ENCODE results near the gene KLHL40. TPM values are rescaled to one million over a fixed set of nuclear protein-coding genes. Genes with fewer than 3 reads are reported as not detected.

Gene KLHL40
- total and polyA plus RNA-seq, 10 of the 15 experiments (the other 5 are each of a cell fraction or from before 2014, with no cell fraction given): not detected

GRCh38 chr3:42712688-42713372 lies 27.5 kb downstream of the KLHL40 start (continued):
- no peak for TF ChIP-seq REST (IDR thresholded peaks at IDR 0.05; ENCODE audit: low read depth, low read length)

GRCh38 chr3:42713747-42714146 lies 28.4 kb downstream of the KLHL40 start:
- BruUV-seq (replicated peaks): no TSS peak
- POLR2A ChIA-PET: no interaction called here
- CTCF ChIA-PET: interaction anchor here (0.7 kb wide), 1 partner anchor 118 kb away, joined by 5 read pairs; no protein-coding TSS in a partner anchor
- intact Hi-C loops (cut with micrococcal nuclease; ENCODE audit: unreplicated experiment): no loop called here
- FAIRE-seq: no peak
- SMC1A ChIA-PET (ENCODE audit: uncharacterized antibody, unreplicated experiment): no interaction called here
- 46% methylated on average over 2 of the region's 2 CpGs for WGBS (ENCODE audit: insufficient coverage, insufficient replicate concordance, low lambda C conversion rate, missing lambda C conversion rate)
- H3K9ac ChIP-seq (ENCODE audit: control insufficient read depth, insufficient read depth, low read length): no peak overlapping the region
- H2AFZ ChIP-seq (ENCODE audit: control insufficient read depth, low read depth, low read length): no peak overlapping the region
- no peaks in the 10 kb centered on the region for H3K36me3 ChIP-seq (ENCODE audit: control insufficient read depth in 2 of 2, insufficient read depth in 2 of 2, low read length in 1 of 2)
- DNase-seq (ENCODE audit: low read depth, low spot score): no peak
- RAD21 ChIA-PET (ENCODE audit: unreplicated experiment): no interaction called here
- no peaks in the 10 kb centered on the region for H3K4me1 ChIP-seq (ENCODE audit: control insufficient read depth, insufficient read depth, low read length)
- TF ChIP-seq ETV6 (conservative IDR thresholded peaks at IDR 0.05 in 1 of 2, IDR thresholded peaks at IDR 0.05 in 1 of 2; ENCODE audit: borderline replicate concordance in 1 of 2, low read depth in 1 of 2) (no peak), PRDM15 (CRISPR knock-in tag; IDR thresholded peaks at IDR 0.05) (no peak)
- H4K20me1 ChIP-seq (ENCODE audit: control insufficient read depth, insufficient read depth): no peaks in the 10 kb centered on the region
- no peaks in the 10 kb centered on the region; a peak in 3 of 4 replicates for H3K27me3 ChIP-seq (replicated peaks in 1 of 2; ENCODE audit: control insufficient read depth in 2 of 2, insufficient read depth in 2 of 2, low read length in 1 of 2)
- no peak overlapping the region for H3K4me3 ChIP-seq
- H3K4me2 ChIP-seq (ENCODE audit: control insufficient read depth, insufficient read depth): no peak overlapping the region
- no peak for ATAC-seq
- no peak overlapping the region for H3K27ac ChIP-seq (ENCODE audit: control insufficient read depth, insufficient read depth)
- H3K9me3 ChIP-seq (replicated peaks; ENCODE audit: control insufficient read depth, insufficient read depth, low read length): no peaks in the 10 kb centered on the region
- in situ Hi-C loops (cut with MboI): no loop called here
- no peaks in the 10 kb centered on the region for H3K79me2 ChIP-seq (ENCODE audit: control insufficient read depth, insufficient read depth, low read length)
